ENCODE data around the gene SLC2A11. TPM values are rescaled to one million over a fixed set of nuclear protein-coding genes. Genes with fewer than 3 reads are reported as not detected.
"Not testable (repeated sequence)": the region's sequence is repeated elsewhere in the genome, so short reads cannot be mapped to it uniquely, and the experiment has no call there.

Gene SLC2A11
- total RNA-seq, 2 experiments from 2014 or later = 5.2 to 5.9 TPM

DNA sequence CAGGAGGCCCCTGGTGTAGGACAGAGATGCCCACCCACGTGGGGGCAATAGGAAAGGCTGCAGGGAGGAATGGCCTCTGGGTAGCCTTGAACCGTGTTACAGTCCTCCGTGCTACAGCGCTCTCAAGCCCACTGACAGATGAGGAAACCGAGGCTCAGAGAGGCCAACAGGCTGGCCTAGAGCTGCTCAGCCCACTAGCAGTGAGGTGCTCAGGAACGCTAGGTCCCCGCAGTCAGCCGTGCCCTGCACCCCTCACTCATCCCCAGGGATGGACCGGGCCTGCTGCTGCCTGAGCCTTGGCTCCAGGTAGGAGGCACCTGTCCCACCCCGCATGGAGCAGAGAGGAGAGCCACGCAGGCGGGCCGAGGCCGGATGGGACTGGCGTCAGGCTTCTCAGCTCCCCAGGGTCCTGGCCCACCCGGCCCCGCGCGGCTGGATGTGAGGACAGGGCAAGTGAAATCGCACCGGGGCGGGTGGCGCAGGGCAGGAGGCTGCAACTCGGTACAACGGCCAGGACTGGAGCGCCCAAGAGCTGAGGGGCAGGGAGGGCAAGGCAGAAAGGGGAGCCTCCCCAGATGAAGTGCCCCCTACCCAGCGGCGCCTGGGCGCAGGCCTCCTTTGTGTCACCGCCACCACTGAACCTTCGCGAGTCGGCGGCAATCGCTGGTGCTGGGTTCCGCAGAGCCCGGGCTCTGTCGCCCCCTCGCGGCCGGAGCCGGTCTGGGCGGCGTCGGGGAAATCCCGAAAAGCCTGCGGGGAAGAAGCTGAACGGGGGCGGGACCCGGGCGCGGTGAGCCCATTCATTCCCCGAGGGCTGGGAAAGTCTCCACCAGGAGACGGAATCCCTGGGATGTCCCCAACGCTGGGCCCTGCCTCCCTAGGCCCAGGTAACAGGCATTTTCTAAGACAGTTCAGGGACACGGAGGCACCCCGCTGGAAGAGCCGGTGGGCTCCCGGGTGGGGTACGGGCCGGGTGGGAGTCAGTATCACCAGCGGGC is 8.4 kb upstream of the SLC2A11 start:
- H3K4me3 Mint-ChIP-seq = no peak overlapping the region

GRCh38 chr22:23850136-23850611 is 7.5 kb upstream of the SLC2A11 start:
- DNase-seq = no peak
- Mint-ChIP-seq H3K4me1 (peaks cover 6% of the 10 kb centered on the region), H3K27me3 (no peaks in the 10 kb centered on the region), H3K27ac (no peak overlapping the region), H3K36me3 (no peaks in the 10 kb centered on the region), H3K4me3 (no peak overlapping the region), H3K9me3 (no peaks in the 10 kb centered on the region)

More for the DNA sequence above, 8.4 kb upstream of the SLC2A11 start:
- Mint-ChIP-seq H3K9me3 (no peaks in the 10 kb centered on the region), H3K4me1 (peaks cover 6% of the 10 kb centered on the region), H3K27me3 (no peaks in the 10 kb centered on the region), H3K27ac (no peak overlapping the region), H3K36me3 (no peaks in the 10 kb centered on the region)
- peak; percentile 88 for DNase-seq

- Mint-ChIP-seq H3K4me1 (peaks cover 12% of the 10 kb centered on the region), H3K27me3 (peaks cover 4% of the 10 kb centered on the region)
- peak; percentile 28 for DNase-seq
These were observed 712 bp upstream of the SLC2A11 start for GRCh38 chr22:23856721-23857605.

DNA sequence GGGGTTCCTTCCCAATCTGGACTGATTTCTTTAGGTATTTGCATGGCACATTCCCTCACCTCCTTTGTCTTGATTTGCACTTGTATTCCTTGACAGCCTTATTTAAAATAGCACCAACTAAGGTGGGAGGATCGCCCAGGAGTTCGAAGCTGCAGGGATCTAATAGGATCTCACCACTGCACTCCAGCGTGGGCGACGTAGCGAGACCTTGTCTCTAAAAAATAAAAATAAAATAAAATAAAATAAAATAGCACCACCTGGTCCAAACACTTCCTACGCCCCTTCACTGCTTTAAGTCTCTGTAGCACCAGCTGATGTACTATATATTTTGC is 775 bp downstream of the SLC2A11 start:
- Mint-ChIP-seq H3K27ac (peak overlapping the region; percentile 77), H3K27me3 (peaks cover 4% of the 10 kb centered on the region), H3K36me3 (no peaks in the 10 kb centered on the region), H3K9me3 (no peaks in the 10 kb centered on the region), H3K4me3 (peak overlapping the region; percentile 84), H3K4me1 (peaks cover 13% of the 10 kb centered on the region)
- no peak for DNase-seq

More at GRCh38 chr22:23856721-23857605, 712 bp upstream of the SLC2A11 start:
- Mint-ChIP-seq H3K4me3 (peak overlapping the region; percentile 84), H3K36me3 (no peaks in the 10 kb centered on the region), H3K27ac (peak overlapping the region; percentile 77), H3K9me3 (no peaks in the 10 kb centered on the region)

DNA sequence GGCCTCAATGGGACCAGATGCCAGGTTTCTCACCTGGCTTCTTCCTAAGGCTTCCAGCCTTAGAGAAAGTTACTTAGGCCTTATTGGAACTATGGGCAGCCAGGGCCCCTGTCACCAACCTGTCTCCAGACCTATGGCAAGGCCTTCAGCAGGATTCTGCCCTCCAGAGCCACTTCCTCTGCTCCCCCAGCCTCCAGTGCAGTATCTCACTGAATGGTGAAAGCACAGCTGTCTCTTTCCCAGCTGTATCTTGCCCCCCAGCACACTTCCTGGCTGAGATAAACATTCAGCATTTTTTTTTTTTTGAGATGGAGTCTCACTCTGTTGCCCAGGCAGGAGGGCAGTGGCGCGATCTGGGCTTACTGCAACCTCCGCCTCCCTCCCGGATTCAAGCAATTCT is 1.5 kb downstream of the SLC2A11 start:
- peaks cover 4% of the 10 kb centered on the region for H3K27me3 Mint-ChIP-seq
- DNase-seq = no peak
- no peak overlapping the region for H3K4me3 Mint-ChIP-seq
- no peaks in the 10 kb centered on the region for H3K9me3 Mint-ChIP-seq
- H3K4me1 Mint-ChIP-seq = peaks cover 13% of the 10 kb centered on the region
- no peaks in the 10 kb centered on the region for H3K36me3 Mint-ChIP-seq
- H3K27ac Mint-ChIP-seq = no peak overlapping the region

DNA sequence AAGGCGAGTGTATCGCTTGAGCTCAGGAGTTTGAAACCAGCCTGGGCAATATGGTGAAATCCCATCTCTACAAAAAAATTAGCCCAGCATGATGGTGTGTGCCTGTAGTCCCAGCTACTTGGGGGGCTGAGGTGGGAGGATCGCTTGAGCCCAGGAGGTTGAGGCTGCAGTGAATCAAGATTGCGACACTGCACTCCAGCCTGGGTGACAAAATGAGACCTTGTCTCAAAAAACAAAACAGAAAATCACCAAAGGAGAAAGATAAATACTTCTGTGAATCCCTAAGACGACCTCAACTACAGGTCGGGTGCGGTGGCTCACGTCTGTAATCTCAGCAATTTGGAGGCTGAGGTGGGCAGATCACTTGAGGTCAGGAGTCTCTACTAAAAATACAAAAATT is 2.5 kb downstream of the SLC2A11 start:
- H3K9me3 Mint-ChIP-seq, H3K4me3 Mint-ChIP-seq, H3K36me3 Mint-ChIP-seq, H3K27me3 Mint-ChIP-seq, H3K27ac Mint-ChIP-seq, DNase-seq: not testable (repeated sequence)
- H3K4me1 Mint-ChIP-seq = peaks cover 13% of the 10 kb centered on the region

DNA sequence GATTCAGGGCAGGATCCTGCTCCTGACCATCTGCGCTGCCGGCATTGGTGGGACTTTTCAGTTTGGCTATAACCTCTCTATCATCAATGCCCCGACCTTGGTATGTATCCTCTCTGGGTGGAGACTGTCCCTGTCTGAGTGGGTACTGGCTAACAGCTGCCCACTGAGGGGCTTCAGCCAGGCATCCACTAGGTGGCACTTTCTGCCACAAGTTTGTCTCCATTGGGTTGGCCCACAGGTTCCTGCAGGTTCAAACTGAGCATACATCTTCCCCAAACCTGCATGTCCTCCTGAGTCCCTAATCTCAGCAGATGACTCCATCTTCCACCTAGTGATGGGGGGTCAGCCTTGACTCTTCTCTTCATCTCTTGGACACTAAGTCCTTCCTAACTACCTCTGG is 4.4 kb downstream of the SLC2A11 start:
- DNase-seq = peak; percentile 27
- Mint-ChIP-seq H3K4me3 (no peak overlapping the region), H3K9me3 (no peaks in the 10 kb centered on the region), H3K27ac (no peak overlapping the region), H3K27me3 (no peaks in the 10 kb centered on the region), H3K36me3 (no peaks in the 10 kb centered on the region), H3K4me1 (peaks cover 7% of the 10 kb centered on the region)

DNA sequence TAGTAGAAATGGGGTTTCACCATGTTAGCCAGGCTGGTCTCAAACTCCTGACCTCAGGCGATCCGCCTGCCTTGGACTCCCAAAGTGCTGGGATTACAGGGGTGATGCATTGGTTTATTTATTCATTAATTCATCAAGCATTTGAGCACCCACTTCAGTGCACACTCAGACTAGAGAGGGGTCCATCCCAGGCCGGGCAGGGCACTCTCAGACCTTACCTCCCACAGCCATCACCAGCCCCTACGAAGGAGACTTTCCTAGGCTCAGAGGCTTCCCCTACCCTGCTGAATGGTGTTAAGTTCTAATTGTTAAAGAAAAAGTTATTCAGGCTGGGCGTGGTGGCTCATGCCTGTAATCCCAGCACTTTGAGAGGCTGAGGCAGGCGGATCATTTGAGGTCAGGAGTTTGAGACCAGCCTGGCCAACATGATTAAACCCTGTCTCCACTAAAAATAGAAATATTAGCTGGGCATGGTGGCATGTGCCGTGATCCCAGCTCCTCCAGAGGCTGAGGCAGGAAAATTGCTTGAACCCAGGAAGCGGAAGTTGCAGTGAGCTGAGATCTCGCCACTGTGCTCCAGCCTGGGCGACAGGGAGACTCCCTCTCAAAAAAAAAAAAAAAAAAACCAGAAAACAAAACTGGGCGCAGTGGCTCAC is 7.0 kb downstream of the SLC2A11 start:
- H3K27ac Mint-ChIP-seq, DNase-seq, H3K4me3 Mint-ChIP-seq, H3K9me3 Mint-ChIP-seq, H3K27me3 Mint-ChIP-seq, H3K36me3 Mint-ChIP-seq, H3K4me1 Mint-ChIP-seq: not testable (repeated sequence)

- Mint-ChIP-seq H3K36me3 (peaks cover 3% of the 10 kb centered on the region), H3K9me3 (no peaks in the 10 kb centered on the region), H3K4me3 (no peak overlapping the region), H3K27ac (no peak overlapping the region), H3K4me1 (no peaks in the 10 kb centered on the region), H3K27me3 (no peaks in the 10 kb centered on the region)
- DNase-seq = no peak
These were observed 10.9 kb downstream of the SLC2A11 start for GRCh38 chr22:23868580-23868979.

DNA sequence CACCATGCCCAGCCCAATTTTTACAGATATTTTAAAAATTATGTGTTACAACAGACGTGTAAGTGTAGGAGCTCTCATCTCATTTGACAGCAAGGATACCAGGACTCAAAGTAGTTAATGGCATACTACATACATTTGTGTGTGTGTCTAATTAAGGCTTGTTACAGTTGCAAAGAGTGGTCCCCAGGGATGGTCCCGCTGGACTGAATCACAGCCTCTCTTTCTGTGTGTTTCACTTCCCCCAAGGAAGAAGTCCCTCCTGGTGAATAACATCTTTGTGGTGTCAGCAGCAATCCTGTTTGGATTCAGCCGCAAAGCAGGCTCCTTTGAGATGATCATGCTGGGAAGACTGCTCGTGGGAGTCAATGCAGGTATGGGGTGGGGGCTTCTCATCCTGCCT is 17.2 kb downstream of the SLC2A11 start:
- Mint-ChIP-seq H3K36me3 (peaks cover 1% of the 10 kb centered on the region), H3K27ac (no peak overlapping the region), H3K4me1 (no peaks in the 10 kb centered on the region), H3K4me3 (no peak overlapping the region), H3K27me3 (no peaks in the 10 kb centered on the region), H3K9me3 (no peaks in the 10 kb centered on the region)
- no peak for DNase-seq

DNA sequence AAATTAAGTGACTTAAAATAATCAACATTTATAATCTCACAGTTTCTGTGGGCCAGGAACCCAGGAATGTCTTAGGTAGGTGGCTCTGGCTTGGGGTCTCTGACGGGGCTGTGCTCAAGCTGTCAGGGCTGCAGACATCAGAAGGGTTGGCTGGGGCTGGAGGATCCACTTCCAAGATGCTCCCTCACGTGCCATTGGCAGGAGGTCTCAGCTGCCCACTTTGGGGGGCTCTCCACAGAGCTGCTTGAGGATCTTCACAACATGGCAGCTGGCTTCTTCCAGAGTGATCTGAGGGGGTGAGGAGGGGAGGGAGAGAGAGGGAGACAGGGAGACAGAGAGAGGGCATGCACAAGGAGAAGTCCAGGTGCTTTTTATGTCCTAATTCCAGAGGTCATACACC is 18.1 kb downstream of the SLC2A11 start:
- DNase-seq = no peak
- Mint-ChIP-seq H3K4me1 (no peaks in the 10 kb centered on the region), H3K27ac (no peak overlapping the region)

GRCh38 chr22:23877566-23877965 is 19.9 kb downstream of the SLC2A11 start:
- H3K27me3 Mint-ChIP-seq = no peaks in the 10 kb centered on the region
- no peaks in the 10 kb centered on the region for H3K9me3 Mint-ChIP-seq
- no peak for DNase-seq
- H3K4me3 Mint-ChIP-seq = no peak overlapping the region
- H3K27ac Mint-ChIP-seq = no peak overlapping the region
- no peaks in the 10 kb centered on the region for H3K36me3 Mint-ChIP-seq
- no peaks in the 10 kb centered on the region for H3K4me1 Mint-ChIP-seq

More for the DNA sequence above, 18.1 kb downstream of the SLC2A11 start:
- Mint-ChIP-seq H3K9me3 (no peaks in the 10 kb centered on the region), H3K27me3 (no peaks in the 10 kb centered on the region), H3K4me3 (no peak overlapping the region), H3K36me3 (no peaks in the 10 kb centered on the region)

- Mint-ChIP-seq H3K27me3 (no peaks in the 10 kb centered on the region), H3K9me3 (no peaks in the 10 kb centered on the region), H3K4me1 (no peaks in the 10 kb centered on the region), H3K36me3 (no peaks in the 10 kb centered on the region), H3K27ac (no peak overlapping the region), H3K4me3 (no peak overlapping the region)
- DNase-seq = no peak
These were observed 20.5 kb downstream of the SLC2A11 start for GRCh38 chr22:23878219-23878618.

GRCh38 chr22:23882370-23882769 is 24.7 kb downstream of the SLC2A11 start:
- no peaks in the 10 kb centered on the region for H3K36me3 Mint-ChIP-seq
- H3K4me1 Mint-ChIP-seq = no peaks in the 10 kb centered on the region
- DNase-seq = no peak

GRCh38 chr22:23883658-23884057 is 26.0 kb downstream of the SLC2A11 start:
- Mint-ChIP-seq H3K27me3 (no peaks in the 10 kb centered on the region), H3K36me3 (no peaks in the 10 kb centered on the region), H3K4me3 (no peak overlapping the region), H3K9me3 (no peaks in the 10 kb centered on the region), H3K27ac (no peak overlapping the region), H3K4me1 (no peaks in the 10 kb centered on the region)
- DNase-seq = no peak

More at GRCh38 chr22:23882370-23882769, 24.7 kb downstream of the SLC2A11 start:
- Mint-ChIP-seq H3K4me3 (no peak overlapping the region), H3K9me3 (no peaks in the 10 kb centered on the region), H3K27ac (no peak overlapping the region), H3K27me3 (no peaks in the 10 kb centered on the region)
